ENCODE results near the gene PPP1R8. TPM values are rescaled to one million over a fixed set of nuclear protein-coding genes. Genes with fewer than 3 reads are reported as not detected.
"Not testable (repeated sequence)": the region's sequence is repeated elsewhere in the genome, so short reads cannot be mapped to it uniquely, and the experiment has no call there.

PPP1R8 gene
- total RNA-seq, 1 experiment from 2014 or later, result 52.1 TPM

- peak; percentile 51 for DNase-seq (ENCODE audit: low read depth)
Measured at GRCh38 chr1:27832762-27833161, 2.2 kb downstream of the PPP1R8 start.

GRCh38 chr1:27833470-27833869 is 2.9 kb downstream of the PPP1R8 start:
- no peak for DNase-seq (ENCODE audit: low read depth)

GRCh38 chr1:27835046-27835445 is 4.5 kb downstream of the PPP1R8 start:
- DNase-seq (ENCODE audit: low read depth), result no peak

GRCh38 chr1:27835501-27835900 is 4.9 kb downstream of the PPP1R8 start:
- no peak for DNase-seq (ENCODE audit: low read depth)

GRCh38 chr1:27849951-27850350 is 19.4 kb downstream of the PPP1R8 start:
- DNase-seq (ENCODE audit: low read depth), result no peak

- no peak for DNase-seq (ENCODE audit: low read depth)
Measured at GRCh38 chr1:27855085-27855484, 24.5 kb downstream of the PPP1R8 start.

- no peak for DNase-seq (ENCODE audit: low read depth)
Measured at GRCh38 chr1:27856561-27857343, 26.2 kb downstream of the PPP1R8 start.

- DNase-seq (ENCODE audit: low read depth), result not testable (repeated sequence)
Measured at GRCh38 chr1:27857552-27857951, 27.0 kb downstream of the PPP1R8 start.

- DNase-seq (ENCODE audit: low read depth), result peak; percentile 86
Measured at GRCh38 chr1:27858072-27858948, 27.7 kb downstream of the PPP1R8 start.

GRCh38 chr1:27858949-27859576 is 28.5 kb downstream of the PPP1R8 start:
- DNase-seq (ENCODE audit: low read depth), result no peak

GRCh38 chr1:27861436-27861835 is 30.9 kb downstream of the PPP1R8 start:
- no peak for DNase-seq (ENCODE audit: low read depth)

GRCh38 chr1:27862004-27862403 is 31.4 kb downstream of the PPP1R8 start:
- DNase-seq (ENCODE audit: low read depth), result no peak

- peak; percentile 99 for DNase-seq (ENCODE audit: low read depth)
Measured at GRCh38 chr1:27862671-27863537, 32.3 kb downstream of the PPP1R8 start.

- DNase-seq (ENCODE audit: low read depth), result no peak
Measured at GRCh38 chr1:27863538-27863915, 32.9 kb downstream of the PPP1R8 start.

GRCh38 chr1:27864264-27864895 is 33.8 kb downstream of the PPP1R8 start:
- DNase-seq (ENCODE audit: low read depth), result no peak

- no peak for DNase-seq (ENCODE audit: low read depth)
Measured at GRCh38 chr1:27865821-27866220, 35.2 kb downstream of the PPP1R8 start.

- no peak for DNase-seq (ENCODE audit: low read depth)
Measured at GRCh38 chr1:27868556-27868931, 38.0 kb downstream of the PPP1R8 start.

GRCh38 chr1:27868932-27869718 is 38.5 kb downstream of the PPP1R8 start:
- no peak for DNase-seq (ENCODE audit: low read depth)

GRCh38 chr1:27869719-27870085 is 39.1 kb downstream of the PPP1R8 start:
- no peak for DNase-seq (ENCODE audit: low read depth)

GRCh38 chr1:27871076-27871475 is 40.5 kb downstream of the PPP1R8 start:
- not testable (repeated sequence) for DNase-seq (ENCODE audit: low read depth)
